HepG2 (cell line): Measurements from ENCODE around the gene CALR. TPM values are rescaled to one million over a fixed set of nuclear protein-coding genes. Genes with fewer than 3 reads are reported as not detected.
A peak's percentile ranks its signal among the peaks of the same experiment; 100 is the strongest.

ENCODE experiments used
- CEBPB ChIP-seq: IDR thresholded peaks from 2 replicates; pipeline ENCODE4 v1.6.1; 2011; ENCODE audit warnings: low read depth, low read length, improper control_type of control experiment, borderline replicate concordance
- KLF6 ChIP-seq: IDR thresholded peaks from 2 replicates; pipeline ENCODE4 v1.8.0; 2016; ENCODE audit warnings: missing biosample characterization, missing genetic modification reagents
- NFIC ChIP-seq: IDR thresholded peaks from 2 replicates; pipeline ENCODE4 v1.6.1; 2012; ENCODE audit warnings: mild to moderate bottlenecking, low read length, inconsistent platforms
- SIX1 ChIP-seq: sonication (generic); formaldehyde crosslinking; IDR thresholded peaks from 2 replicates; pipeline ENCODE4 v1.4.0; 2020; ENCODE audit warnings: missing genetic modification reagents, borderline replicate concordance
- TCF7L2 ChIP-seq: IDR thresholded peaks from 2 replicates; pipeline ENCODE4 v1.6.1; 2011; ENCODE audit warnings: mild to moderate bottlenecking, low read depth, low read length, moderate library complexity
- YEATS2 ChIP-seq: sonication (generic); formaldehyde crosslinking; IDR thresholded peaks from 2 replicates; pipeline ENCODE4 v1.4.0; 2020; ENCODE audit warnings: missing genetic modification reagents, borderline replicate concordance
- ZGPAT ChIP-seq: IDR thresholded peaks from 2 replicates; pipeline ENCODE4 v1.6.1; 2016; ENCODE audit warnings: mild to moderate bottlenecking
- ZNF34 ChIP-seq: sonication (generic); formaldehyde crosslinking; IDR thresholded peaks from 2 replicates; pipeline ENCODE4 v1.4.0; 2020; ENCODE audit warnings: mild to moderate bottlenecking, missing genetic modification reagents, borderline replicate concordance
- ZNF530 ChIP-seq: sonication (generic); formaldehyde crosslinking; IDR thresholded peaks from 2 replicates; pipeline ENCODE4 v1.5.0; 2020; ENCODE audit warnings: low read depth, mild to moderate bottlenecking, missing genetic modification reagents
- ZNF670 ChIP-seq: sonication (generic); formaldehyde crosslinking; IDR thresholded peaks from 2 replicates; pipeline ENCODE4 v1.8.0; 2022; ENCODE audit warnings: mild to moderate bottlenecking, missing genetic modification reagents, borderline replicate concordance
- polyA plus RNA-seq, 8 experiments: library from polyadenylated mRNA; depleted of rRNA in 3 of 8; stranded (reverse) in 7 of 8; unstranded in 1 of 8; fragments of >200 nt; fragmentation: Illumina TruSeq in 4 of 8; extraction: Trizol in 4 of 8; gene quantifications; 2 replicates each; pipeline versions ENCODE4 v1.2.1 to v1.2.3, GENCODE V29; 2011 to 2016; ENCODE audit warnings: low read depth in 4 of 8, missing spikeins in 1 of 8, mixed read lengths in 1 of 8; ENCODE audit not compliant: insufficient read depth in 1 of 8
- total RNA-seq, 5 experiments: library from RNA; depleted of rRNA; stranded (reverse); fragments of >200 nt; fragmentation: Illumina TruSeq; extraction: Trizol; gene quantifications; 2 replicates each; pipeline ENCODE4 v1.2.3, GENCODE V29; 2016; ENCODE audit warnings: low read depth in 1 of 5
- TF ChIP-seq, protein P1 (sequence below): IDR thresholded peaks from 2 replicates; pipeline ENCODE4 v1.6.1; 2016
- TF ChIP-seq, protein P2 (sequence below): sonication (generic); formaldehyde crosslinking; IDR thresholded peaks from 2 replicates; pipeline ENCODE4 v1.4.0; 2020; ENCODE audit warnings: missing genetic modification reagents, borderline replicate concordance
- TF ChIP-seq, protein P3 (sequence below): sonication (generic); formaldehyde crosslinking; IDR thresholded peaks from 2 replicates; pipeline ENCODE4 v1.5.0; 2020; ENCODE audit warnings: mild to moderate bottlenecking, missing genetic modification reagents
- TF ChIP-seq, protein P4 (sequence below): sonication (generic); formaldehyde crosslinking; IDR thresholded peaks from 2 replicates; pipeline ENCODE4 v1.8.1; 2022; ENCODE audit warnings: low read depth, mild to moderate bottlenecking, missing genetic modification reagents

The CALR gene
- total and polyA plus RNA-seq, 2 of the 13 experiments (the other 11 are each of a cell fraction or from before 2014, with no cell fraction given): 898 to 934 TPM

- TF ChIP-seq ZNF670 (CRISPR knock-in tag) (0 out of 2 replicates have a peak, but pooled peaks have one; percentile 52), CEBPB (no peak), YEATS2 (CRISPR knock-in tag) (peak; percentile 31; the same call in 1 of the 2 replicates), NFIC (no peak; the same call in 1 of the 2 replicates), ZNF34 (CRISPR knock-in tag) (0 out of 2 replicates have a peak, but pooled peaks have one; percentile 48), ZNF530 (CRISPR knock-in tag) (no peak), KLF6 (CRISPR knock-in tag) (peak; percentile 86; the same call in 1 of the 2 replicates), TCF7L2 (no peak), SIX1 (CRISPR knock-in tag) (no peak), ZGPAT (CRISPR knock-in tag) (peak; percentile 85)
- TF ChIP-seq, protein P1, sequence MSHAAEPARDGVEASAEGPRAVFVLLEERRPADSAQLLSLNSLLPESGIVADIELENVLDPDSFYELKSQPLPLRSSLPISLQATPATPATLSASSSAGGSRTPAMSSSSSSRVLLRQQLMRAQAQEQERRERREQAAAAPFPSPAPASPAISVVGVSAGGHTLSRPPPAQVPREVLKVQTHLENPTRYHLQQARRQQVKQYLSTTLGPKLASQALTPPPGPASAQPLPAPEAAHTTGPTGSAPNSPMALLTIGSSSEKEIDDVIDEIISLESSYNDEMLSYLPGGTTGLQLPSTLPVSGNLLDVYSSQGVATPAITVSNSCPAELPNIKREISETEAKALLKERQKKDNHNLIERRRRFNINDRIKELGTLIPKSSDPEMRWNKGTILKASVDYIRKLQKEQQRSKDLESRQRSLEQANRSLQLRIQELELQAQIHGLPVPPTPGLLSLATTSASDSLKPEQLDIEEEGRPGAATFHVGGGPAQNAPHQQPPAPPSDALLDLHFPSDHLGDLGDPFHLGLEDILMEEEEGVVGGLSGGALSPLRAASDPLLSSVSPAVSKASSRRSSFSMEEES (CRISPR knock-in tag): peak; percentile 30; the same call in 1 of the 2 replicates
- TF ChIP-seq, protein P2, sequence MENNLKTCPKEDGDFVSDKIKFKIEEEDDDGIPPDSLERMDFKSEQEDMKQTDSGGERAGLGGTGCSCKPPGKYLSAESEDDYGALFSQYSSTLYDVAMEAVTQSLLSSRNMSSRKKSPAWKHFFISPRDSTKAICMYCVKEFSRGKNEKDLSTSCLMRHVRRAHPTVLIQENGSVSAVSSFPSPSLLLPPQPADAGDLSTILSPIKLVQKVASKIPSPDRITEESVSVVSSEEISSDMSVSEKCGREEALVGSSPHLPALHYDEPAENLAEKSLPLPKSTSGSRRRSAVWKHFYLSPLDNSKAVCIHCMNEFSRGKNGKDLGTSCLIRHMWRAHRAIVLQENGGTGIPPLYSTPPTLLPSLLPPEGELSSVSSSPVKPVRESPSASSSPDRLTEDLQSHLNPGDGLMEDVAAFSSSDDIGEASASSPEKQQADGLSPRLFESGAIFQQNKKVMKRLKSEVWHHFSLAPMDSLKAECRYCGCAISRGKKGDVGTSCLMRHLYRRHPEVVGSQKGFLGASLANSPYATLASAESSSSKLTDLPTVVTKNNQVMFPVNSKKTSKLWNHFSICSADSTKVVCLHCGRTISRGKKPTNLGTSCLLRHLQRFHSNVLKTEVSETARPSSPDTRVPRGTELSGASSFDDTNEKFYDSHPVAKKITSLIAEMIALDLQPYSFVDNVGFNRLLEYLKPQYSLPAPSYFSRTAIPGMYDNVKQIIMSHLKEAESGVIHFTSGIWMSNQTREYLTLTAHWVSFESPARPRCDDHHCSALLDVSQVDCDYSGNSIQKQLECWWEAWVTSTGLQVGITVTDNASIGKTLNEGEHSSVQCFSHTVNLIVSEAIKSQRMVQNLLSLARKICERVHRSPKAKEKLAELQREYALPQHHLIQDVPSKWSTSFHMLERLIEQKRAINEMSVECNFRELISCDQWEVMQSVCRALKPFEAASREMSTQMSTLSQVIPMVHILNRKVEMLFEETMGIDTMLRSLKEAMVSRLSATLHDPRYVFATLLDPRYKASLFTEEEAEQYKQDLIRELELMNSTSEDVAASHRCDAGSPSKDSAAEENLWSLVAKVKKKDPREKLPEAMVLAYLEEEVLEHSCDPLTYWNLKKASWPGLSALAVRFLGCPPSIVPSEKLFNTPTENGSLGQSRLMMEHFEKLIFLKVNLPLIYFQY (CRISPR knock-in tag): peak; percentile 51
- TF ChIP-seq, protein P3, sequence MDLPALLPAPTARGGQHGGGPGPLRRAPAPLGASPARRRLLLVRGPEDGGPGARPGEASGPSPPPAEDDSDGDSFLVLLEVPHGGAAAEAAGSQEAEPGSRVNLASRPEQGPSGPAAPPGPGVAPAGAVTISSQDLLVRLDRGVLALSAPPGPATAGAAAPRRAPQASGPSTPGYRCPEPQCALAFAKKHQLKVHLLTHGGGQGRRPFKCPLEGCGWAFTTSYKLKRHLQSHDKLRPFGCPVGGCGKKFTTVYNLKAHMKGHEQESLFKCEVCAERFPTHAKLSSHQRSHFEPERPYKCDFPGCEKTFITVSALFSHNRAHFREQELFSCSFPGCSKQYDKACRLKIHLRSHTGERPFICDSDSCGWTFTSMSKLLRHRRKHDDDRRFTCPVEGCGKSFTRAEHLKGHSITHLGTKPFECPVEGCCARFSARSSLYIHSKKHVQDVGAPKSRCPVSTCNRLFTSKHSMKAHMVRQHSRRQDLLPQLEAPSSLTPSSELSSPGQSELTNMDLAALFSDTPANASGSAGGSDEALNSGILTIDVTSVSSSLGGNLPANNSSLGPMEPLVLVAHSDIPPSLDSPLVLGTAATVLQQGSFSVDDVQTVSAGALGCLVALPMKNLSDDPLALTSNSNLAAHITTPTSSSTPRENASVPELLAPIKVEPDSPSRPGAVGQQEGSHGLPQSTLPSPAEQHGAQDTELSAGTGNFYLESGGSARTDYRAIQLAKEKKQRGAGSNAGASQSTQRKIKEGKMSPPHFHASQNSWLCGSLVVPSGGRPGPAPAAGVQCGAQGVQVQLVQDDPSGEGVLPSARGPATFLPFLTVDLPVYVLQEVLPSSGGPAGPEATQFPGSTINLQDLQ: 0 out of 2 replicates have a peak, but pooled peaks have one; percentile 65
- TF ChIP-seq, protein P4, sequence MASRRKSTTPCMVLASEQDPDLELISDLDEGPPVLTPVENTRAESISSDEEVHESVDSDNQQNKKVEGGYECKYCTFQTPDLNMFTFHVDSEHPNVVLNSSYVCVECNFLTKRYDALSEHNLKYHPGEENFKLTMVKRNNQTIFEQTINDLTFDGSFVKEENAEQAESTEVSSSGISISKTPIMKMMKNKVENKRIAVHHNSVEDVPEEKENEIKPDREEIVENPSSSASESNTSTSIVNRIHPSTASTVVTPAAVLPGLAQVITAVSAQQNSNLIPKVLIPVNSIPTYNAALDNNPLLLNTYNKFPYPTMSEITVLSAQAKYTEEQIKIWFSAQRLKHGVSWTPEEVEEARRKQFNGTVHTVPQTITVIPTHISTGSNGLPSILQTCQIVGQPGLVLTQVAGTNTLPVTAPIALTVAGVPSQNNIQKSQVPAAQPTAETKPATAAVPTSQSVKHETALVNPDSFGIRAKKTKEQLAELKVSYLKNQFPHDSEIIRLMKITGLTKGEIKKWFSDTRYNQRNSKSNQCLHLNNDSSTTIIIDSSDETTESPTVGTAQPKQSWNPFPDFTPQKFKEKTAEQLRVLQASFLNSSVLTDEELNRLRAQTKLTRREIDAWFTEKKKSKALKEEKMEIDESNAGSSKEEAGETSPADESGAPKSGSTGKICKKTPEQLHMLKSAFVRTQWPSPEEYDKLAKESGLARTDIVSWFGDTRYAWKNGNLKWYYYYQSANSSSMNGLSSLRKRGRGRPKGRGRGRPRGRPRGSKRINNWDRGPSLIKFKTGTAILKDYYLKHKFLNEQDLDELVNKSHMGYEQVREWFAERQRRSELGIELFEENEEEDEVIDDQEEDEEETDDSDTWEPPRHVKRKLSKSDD (CRISPR knock-in tag): no peak; the same call in 1 of the 2 replicates
Measured at GRCh38 chr19:12956446-12957388, 18.3 kb downstream of the CALR start, which contains the start of gene GADD45GIP1 (continued).
